NCI-H1105 (cell line): ENCODE results near the gene PEA15.
A peak's percentile ranks its signal among the peaks of the same experiment; 100 is the strongest.

Experiments used
- DNase-seq: peaks from one replicate; lab custom pipeline; 2025; lab: John Stamatoyannopoulos, UW

The PEA15 gene

DNA sequence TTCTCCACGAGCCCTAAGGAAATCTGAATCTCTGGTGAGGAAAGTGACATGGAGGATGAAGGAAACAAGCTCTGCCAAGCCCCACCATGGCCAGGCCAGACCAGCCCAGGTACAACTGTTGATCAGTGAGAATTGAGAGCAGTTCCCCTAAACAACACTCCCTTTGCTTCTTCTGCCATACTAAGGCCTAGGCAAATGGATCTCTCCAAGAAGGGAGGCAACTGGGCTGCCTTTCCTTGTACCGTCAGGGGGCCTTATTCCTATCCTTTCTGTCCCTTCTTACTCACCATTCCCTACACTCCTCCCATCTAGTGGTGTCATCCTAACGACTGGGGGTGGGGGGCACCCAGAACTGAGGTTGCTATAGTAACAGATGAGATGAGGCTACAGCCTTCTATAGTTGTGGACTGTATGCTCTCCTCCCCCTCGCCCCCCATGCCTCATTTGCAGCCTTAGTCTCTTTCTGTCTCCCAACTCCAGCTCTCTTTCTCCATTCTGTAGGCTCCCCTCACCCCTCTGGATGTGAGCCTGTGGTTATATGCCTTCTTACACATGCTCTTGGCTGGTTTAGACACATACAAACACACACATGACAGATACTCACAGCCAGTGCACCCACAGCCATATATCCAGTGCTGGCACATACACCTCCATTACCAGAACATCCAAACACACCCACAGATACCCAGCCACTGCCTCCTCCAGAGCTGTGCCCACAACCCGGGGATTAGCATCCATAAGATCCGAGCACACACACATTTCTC is 3.6 kb downstream of the PEA15 start:
- no peak for DNase-seq

DNA sequence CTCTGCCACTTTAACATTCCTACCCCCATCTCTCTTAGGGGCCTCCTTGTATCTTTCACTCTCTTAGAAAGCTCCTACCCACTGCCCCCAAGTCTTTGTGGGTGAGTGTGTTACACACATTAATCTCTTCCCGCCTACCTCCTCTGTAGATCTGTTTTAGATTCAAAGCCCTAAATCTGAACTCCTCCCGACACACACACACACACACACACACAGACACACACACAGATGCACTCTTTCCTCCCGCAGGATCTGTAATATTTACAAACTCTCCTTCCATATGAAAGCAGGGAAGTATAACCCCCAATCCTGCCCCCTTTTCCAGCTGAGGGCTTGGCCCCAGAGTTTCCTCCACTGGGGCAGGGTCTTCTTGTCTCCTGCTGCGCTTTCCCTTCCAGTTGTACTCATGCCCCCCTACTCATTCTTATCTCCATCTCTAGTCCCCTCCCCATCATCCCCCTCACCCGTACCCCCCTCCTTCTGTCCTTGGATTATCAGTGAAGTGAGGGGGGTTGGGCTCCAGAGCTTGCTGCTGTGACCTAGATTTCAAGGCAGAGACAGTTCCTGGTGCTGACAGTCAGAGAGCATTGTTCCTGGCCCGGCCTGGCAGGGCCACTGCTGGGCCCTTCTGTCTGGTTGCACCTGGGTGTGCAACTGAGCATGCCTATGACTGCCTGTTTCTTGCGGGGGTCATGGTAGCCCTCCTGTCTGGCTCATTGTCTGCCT is 4.3 kb downstream of the PEA15 start:
- no peak for DNase-seq

DNA sequence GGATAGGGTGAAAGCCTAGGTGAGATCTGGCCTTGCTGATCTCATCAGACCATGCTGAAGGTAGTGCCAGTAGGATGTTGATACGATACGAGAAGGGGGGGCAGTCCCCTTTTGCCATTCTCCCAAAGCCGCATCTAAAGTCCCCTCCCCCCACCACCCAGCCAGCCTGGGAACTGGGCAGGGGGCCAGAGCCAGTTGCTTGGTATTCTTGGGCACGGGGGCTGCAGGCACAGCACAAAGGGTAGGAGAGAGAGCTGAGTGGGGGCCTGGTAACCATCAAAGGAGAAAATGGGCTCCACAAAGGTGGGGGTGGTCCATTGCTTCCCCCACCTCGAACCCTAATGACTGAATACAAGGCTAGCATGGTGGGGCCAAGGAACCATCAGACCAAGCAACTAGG is 5.4 kb downstream of the PEA15 start:
- DNase-seq: no peak

DNA sequence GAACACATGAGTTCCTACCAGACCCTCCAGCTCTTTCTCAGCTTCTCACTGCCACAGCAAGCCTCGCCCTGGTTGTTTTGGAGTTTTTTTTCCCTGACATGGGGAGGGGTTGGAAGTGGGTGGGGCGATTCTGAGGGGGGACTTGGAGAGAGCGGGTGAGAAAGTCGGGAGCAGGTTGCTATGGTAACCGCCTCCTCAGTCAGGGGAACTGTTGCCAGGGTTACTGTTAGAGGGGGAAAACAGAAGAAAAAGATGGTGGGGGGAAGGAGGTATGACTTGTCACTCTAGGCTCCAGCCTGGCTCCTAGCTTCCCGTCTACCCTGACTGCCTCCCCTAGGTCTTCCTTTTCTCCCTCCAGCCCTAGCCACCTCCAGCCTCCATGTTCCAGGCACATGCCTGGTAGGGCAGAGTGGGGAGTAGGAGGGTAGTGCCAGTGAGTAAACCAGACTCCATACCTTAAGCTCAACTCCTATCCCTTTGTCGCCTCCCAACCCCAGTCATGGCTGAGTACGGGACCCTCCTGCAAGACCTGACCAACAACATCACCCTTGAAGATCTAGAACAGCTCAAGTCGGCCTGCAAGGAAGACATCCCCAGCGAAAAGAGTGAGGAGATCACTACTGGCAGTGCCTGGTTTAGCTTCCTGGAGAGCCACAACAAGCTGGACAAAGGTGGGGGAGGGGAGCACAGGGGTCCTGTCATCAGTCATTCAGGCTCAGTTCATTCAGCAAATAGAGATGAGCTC is 6.0 kb downstream of the PEA15 start:
- peak; percentile 8 for DNase-seq

DNA sequence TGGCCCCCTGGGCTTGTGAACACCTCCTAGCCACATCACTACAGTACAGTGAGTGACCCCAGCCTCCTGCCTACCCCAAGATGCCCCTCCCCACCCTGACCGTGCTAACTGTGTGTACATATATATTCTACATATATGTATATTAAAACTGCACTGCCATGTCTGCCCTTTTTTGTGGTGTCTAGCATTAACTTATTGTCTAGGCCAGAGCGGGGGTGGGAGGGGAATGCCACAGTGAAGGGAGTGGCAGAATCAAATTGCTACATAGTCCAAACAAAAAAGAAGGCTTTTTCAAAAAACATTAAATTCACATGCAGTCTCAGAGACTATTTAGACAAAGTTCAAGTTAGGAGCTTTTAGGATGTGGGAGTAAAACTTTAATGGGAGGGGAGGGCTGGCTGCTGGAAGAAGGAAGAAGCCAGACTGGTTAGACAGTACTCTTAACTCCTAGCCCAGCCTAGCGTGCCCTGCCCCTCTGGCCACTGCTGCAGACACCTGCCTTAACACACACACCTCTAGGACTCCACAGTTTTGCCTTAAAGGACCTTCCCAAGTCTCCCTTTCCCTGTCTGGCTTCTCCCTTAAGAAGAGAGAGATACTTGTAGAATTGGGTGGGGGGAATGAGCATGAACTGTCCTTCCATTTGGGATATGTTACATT is 9.4 kb downstream of the PEA15 start:
- no peak for DNase-seq

DNA sequence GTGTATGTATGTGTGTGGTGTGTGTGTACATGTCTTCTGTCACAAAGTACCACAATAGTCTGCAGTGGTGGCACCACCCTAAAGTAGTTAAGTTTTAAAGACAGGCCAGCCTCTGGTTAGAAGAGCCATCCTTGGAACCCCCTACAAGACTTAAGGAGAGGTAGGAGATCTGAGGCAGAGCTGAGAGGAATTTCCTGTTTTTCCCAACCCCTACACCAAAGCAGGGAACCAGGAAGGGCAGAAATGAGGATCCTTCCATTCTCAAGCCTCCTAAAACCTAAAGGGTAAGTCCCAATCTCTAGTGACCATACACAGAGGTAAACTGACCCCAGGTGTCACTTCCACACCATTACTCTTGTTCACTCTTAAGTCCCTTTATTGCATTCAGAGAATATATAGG is 11.1 kb downstream of the PEA15 start:
- DNase-seq: no peak

DNA sequence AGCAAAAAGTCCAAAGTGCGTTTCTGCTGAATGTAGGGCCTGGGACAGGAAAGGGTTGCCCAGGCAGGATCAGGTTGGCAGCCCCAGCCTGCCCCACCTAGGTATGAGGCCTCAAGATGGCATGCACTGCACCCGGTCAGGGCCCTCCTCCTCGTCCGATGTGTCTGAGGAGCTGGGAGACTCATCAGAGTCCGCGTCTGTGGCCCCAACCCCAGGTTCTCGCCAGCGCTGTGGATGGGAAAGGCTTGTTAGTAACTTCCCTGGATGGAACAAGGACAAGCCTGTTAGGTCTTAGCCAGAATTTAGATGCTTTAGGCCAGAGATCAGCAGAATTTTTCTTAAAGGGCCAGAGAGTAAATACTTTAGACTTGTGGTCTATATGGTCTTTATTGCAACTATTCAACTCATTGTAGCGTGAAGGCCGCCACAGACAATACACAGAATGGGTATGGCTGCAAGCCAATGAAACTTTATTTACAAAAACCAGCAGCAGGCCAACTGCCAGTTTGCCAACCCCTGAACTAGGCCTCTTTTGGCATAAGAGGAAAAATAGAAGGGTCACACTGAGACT is 12.4 kb downstream of the PEA15 start:
- peak; percentile 9 for DNase-seq

DNA sequence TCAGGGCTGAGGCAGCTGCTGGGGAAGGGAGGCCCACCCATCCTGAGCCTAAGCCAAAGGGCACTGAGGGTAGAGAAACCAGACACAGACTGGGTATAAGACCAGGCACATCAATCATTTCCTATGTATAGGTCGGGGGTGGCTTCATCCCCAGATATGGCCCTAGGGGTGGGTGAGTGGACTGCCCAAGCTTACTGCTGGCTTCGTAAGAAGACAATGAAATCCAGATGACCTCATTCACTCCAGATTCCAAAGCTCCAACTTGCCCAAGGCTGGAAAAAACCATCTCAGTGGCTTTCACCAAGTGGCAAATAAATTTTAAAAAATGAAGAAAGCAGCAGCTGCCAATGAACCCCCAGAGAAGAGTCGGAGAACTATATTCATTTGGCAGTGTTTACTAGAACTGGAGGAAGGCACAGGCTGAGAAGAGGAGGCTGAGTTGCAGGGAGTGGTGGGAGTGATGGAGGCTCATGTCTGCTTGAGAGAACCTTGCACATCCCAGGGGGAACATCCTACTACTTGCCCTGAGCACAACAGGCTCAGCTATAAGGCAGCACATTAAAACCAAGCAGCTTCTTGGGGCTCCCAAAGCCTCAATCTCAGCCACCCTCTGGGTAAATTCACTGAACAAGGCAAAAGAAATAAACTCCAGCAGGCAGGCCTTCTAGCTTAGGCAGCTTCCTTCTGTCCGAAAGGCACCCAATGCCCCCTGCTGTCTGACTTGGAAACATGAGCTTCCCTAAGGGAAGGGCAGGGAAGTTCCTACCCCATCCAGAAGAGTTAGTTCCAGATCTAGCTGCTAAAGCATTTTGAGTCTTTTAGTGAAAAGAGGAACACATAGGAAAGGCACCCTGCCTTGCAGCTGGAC is 14.1 kb downstream of the PEA15 start:
- no peak for DNase-seq

DNA sequence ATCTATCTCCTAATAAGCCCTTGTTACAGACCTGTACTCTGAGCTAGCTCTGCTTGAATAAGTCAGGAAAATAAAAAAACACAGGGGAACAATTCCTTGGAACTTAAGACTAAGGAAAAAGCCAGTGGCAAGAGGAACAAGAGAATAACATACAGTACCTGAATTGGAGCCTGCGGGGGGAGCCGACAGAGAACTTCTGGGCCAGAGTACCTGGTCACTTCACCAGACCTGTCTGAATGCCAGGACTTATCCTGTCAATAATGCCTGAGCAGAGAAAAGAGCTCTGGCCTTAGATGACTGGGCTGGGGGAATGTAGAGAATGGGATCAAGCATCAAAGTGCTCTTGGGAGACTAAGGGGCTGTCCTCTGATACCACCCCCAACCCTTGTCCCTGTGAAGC is 15.1 kb downstream of the PEA15 start:
- DNase-seq: no peak

DNA sequence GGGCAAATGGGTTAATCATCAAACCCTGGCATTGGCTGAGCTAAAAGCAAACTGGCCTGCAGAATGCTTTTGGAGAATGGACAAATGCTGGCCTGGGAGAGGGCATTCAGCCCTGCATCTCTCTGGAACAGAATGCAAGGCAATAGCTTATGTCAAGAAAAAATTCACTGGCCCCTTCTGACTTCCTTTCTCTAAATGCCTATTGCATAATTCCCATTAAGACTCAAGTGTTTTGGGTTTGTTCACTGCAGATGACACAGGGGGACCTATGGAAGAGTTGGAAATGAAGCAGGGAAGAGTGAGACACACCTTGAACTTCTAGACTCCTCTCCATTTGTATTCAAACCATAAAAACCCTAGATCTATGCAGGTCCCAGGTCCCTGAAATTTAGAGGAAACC is 15.9 kb downstream of the PEA15 start:
- DNase-seq: no peak

DNA sequence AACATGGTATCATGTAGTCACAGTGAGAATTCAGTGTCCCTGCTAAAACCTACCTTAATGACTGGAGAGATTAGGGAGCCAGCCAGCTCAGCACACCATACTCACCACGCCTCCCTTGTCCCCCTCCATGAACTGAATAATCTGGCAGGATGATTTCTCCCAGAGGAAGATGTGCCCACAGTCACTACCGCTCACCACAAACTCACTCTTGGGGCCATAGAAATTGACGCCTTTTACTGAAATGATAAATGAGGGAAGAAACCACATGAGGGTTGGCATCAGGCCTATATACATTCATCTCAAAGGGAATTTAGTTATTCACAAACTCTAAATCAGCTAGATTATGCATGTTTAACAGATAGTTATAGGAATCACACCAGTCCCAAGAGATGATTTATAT is 17.4 kb downstream of the PEA15 start:
- no peak for DNase-seq

DNA sequence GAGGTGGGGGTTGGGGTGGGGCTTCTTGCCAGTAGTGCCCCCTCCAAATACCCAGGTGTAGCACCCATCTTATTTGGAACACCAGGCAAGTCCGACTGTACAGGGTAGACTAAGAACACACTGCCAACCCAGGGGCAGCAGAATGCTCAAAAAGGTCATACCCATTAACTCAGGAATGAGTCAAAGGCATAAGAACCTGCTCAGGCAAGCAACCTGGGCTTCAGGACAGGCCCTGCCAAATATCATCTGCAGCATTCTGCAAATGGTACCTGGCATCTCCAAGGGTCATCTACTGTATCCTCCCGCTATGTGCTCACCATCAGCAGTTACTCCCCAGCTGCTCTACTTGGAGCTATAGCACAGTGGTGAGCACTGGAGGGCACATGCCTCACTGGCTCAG is 19.4 kb downstream of the PEA15 start:
- DNase-seq: no peak

DNA sequence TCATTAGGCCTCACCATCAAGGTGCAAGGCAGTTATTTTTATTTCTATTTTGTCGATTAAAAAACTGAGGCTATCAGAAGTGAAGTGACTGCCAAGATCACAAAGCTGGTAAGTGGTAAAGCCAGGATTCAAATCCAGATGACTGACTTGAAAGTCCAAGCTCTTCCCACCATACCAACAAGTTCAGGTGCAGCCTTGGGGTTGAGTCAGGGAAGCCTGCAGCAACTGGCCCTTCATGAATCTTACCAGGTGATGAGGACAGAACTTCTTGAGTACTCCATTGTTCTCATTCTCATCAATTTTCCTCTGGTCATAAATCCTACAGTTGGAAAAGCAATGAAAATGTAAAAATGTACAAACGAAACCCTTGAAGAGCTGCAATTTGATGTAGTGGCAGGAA is 20.2 kb downstream of the PEA15 start:
- DNase-seq: no peak

DNA sequence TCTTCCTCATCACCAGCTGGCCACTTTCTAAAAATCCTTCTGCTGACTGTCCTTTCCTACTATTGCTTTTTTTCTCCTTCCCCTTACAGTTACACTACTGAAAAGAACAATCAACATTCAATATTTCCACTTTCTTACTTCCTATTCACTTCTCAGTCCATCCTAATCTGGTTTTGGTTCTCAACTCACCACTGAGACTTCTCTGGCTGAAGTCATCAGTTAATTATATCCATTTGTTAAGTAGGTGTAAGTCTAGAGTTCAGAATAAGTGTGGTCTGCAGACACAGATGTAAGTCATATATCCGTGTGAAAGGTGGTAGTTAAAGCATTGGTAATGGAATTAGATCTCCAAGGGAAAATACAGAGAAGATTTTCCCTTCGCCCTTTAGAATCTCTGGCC is 21.4 kb downstream of the PEA15 start:
- DNase-seq: no peak

DNA sequence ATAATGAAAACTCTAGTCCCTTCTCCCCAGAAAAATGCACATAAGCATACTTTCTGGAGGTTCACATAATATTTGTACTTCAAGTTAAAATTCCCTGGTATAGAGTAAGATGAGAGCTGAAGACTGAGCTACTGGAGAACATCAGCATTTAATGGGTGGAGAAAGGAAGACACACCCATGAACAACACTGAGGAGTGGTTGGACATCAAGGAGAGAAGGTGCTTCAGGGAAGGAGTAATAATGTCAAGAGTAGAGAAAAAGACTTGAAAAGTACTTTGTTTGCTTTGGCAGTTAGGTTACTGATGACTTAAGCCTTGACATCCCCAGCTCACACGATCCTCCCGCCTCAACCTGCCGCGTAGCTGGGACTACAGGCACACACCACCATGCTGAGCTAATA is 21.9 kb downstream of the PEA15 start:
- no peak for DNase-seq

DNA sequence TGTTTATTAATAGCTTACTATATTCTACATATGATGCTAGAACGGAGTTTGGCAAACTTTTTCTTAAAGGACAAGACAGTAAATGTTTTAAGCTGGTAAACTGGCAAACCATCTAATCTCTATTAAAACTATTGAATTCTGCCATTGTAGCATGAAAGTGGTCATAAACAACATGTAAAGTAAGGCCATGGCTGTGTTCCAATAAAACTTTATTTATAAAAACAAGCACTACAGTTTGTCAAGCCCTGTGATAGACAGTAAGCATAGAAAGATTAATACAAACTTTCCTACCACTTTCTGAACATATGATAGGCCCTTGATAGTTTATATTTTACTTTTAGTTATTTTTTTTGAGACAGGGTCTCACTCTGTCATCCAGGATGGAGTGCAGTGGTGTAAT is 22.4 kb downstream of the PEA15 start:
- DNase-seq: no peak

DNA sequence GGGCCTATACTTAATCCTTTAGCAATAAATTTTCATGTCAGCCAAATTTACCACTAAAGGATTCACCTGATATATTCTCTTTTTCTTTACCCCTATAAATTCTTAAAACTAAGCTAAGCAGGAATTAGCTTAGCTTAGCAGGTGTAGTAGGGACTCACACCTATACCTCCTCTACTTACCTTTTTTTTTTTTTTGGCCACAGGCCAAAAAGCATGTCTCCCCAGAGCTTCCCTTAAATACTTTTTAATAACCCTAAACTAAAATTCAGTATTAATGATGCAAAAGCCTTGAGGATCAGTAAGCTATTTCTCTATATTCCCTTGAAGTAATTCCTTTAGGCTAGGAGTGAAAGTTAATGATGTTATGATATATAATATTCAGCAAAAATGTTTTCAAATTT is 23.2 kb downstream of the PEA15 start:
- no peak for DNase-seq

DNA sequence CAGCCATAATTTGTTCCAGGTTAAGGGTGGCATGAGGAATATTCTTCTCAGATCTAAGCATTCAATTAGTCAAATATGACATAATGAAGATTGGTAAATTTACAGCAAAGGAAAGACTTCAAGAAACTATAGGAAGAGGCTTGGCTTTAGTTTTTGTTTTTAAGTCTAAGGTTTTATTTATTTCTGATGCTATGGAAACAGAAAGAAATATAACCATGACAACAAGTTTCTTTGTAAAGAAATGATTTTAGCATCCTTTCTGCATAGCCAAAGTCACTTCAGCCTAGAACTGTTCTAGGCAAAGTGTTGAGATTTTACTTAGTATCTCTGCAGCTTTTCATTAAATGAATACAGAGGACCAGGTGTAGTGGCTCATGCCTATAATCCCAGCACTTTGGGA is 27.7 kb downstream of the PEA15 start:
- no peak for DNase-seq

DNA sequence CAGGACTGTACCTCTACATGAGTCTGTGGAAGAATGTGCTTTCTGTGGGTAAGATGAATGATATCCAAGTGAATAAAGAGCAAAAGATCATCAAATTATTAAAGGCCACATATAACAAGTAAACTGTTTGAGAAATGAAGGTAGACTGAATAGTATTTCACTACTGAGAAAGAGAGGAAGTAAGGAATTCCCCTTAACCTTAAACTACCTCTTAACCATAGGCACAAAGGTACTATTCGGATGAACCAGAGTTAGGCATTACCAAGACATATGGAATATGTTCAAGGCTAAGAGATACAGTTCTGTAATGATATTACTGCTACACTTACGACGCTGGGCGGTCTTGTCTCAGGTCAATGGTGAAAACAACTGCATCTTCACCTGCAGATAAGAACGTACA is 31.6 kb downstream of the PEA15 start:
- no peak for DNase-seq

DNA sequence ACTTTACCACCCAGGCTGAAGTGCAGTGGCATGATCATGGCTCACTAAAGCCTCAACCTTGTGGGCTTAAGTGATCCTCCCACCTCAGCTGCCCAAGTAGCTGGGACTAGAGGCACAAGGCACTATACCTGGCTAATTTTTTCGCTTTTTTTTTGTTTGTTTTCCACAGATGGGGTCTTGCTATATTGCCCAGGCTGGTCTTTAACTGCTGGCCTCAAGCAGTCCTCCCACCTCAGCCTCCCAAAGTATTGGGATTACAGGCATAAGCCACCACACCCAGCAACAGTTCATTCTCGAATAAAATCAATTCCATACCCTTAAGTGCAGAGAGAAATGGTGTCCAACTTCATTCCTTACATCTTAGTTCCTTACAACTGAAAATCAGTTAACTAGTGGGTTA is 32.4 kb downstream of the PEA15 start:
- DNase-seq: no peak

DNA sequence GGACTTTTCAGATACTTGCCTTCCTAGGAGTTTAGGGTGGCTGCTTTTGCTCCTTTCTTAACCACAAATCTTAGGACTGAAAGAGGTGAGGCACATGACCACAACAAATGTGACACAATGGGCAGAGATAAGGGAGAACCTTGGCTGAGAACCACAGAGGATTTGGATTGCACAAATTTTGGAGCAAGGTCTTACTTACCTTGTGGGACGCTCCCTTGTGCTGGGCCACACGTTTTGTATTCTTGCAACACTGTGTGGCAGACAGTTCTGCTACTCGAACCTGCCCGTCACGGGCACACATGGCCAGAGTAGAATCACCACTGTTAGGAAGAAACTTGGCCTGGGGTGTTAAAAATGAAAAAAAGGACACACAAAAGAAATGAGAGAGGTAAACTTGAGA is 33.2 kb downstream of the PEA15 start:
- no peak for DNase-seq
